Measurements from ENCODE around the gene HIKESHI.

- TF ChIP-seq MXI1 (IDR thresholded peaks at IDR 0.05; ENCODE audit: low read depth, low read length) = no peak
- TF ChIP-seq POLR2AphosphoS5 (IDR thresholded peaks at IDR 0.05; ENCODE audit: low read depth, low read length) = no peak
- no peak for TF ChIP-seq FOXM1 (IDR thresholded peaks at IDR 0.05; ENCODE audit: low read depth)
- TF ChIP-seq ELF1 (IDR thresholded peaks at IDR 0.05) = no peak
- no peak for TF ChIP-seq CTCF (IDR thresholded peaks at IDR 0.05)
- TF ChIP-seq, protein P1, sequence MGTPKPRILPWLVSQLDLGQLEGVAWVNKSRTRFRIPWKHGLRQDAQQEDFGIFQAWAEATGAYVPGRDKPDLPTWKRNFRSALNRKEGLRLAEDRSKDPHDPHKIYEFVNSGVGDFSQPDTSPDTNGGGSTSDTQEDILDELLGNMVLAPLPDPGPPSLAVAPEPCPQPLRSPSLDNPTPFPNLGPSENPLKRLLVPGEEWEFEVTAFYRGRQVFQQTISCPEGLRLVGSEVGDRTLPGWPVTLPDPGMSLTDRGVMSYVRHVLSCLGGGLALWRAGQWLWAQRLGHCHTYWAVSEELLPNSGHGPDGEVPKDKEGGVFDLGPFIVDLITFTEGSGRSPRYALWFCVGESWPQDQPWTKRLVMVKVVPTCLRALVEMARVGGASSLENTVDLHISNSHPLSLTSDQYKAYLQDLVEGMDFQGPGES (IDR thresholded peaks at IDR 0.05; ENCODE audit: low read depth, low read length) = no peak
- TF ChIP-seq RAD21 (IDR thresholded peaks at IDR 0.05; ENCODE audit: low read length) = no peak
- TF ChIP-seq REST (IDR thresholded peaks at IDR 0.05; ENCODE audit: low read depth, low read length) = no peak
- TF ChIP-seq SMC3 (IDR thresholded peaks at IDR 0.05; ENCODE audit: low read depth, low read length) = no peak
- no peak for TF ChIP-seq NFIC (IDR thresholded peaks at IDR 0.05; ENCODE audit: borderline replicate concordance)
- TF ChIP-seq YY1 (IDR thresholded peaks at IDR 0.05; ENCODE audit: low read depth) = no peak
- TF ChIP-seq TAF1 (IDR thresholded peaks at IDR 0.05; ENCODE audit: borderline replicate concordance, low read depth, low read length) = no peak
- TF ChIP-seq, protein P2, sequence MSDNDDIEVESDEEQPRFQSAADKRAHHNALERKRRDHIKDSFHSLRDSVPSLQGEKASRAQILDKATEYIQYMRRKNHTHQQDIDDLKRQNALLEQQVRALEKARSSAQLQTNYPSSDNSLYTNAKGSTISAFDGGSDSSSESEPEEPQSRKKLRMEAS (IDR thresholded peaks at IDR 0.05; ENCODE audit: low read depth) = no peak
- no peak for TF ChIP-seq RXRA (IDR thresholded peaks at IDR 0.05; ENCODE audit: borderline replicate concordance, low read depth)
These were observed 42.3 kb upstream of the HIKESHI start for GRCh38 chr11:86259730-86260129.

Measured in SK-N-SH (cell line).